CD4-positive, alpha-beta T cell treated with Interleukin-15 for 1 hour (primary cell): ENCODE data around the gene PCBP4.
A peak's percentile ranks its signal among the peaks of the same experiment; 100 is the strongest.

Source experiments
- DNase-seq: peaks from one replicate; pipeline ENCODE4 v3.0.0-alpha.2; 2020

The PCBP4 gene

GRCh38 chr3:51970606-51971300 lies 3.5 kb upstream of the PCBP4 start:
- DNase-seq: no peak

GRCh38 chr3:51969841-51970240 lies 2.6 kb upstream of the PCBP4 start:
- DNase-seq: no peak

DNA sequence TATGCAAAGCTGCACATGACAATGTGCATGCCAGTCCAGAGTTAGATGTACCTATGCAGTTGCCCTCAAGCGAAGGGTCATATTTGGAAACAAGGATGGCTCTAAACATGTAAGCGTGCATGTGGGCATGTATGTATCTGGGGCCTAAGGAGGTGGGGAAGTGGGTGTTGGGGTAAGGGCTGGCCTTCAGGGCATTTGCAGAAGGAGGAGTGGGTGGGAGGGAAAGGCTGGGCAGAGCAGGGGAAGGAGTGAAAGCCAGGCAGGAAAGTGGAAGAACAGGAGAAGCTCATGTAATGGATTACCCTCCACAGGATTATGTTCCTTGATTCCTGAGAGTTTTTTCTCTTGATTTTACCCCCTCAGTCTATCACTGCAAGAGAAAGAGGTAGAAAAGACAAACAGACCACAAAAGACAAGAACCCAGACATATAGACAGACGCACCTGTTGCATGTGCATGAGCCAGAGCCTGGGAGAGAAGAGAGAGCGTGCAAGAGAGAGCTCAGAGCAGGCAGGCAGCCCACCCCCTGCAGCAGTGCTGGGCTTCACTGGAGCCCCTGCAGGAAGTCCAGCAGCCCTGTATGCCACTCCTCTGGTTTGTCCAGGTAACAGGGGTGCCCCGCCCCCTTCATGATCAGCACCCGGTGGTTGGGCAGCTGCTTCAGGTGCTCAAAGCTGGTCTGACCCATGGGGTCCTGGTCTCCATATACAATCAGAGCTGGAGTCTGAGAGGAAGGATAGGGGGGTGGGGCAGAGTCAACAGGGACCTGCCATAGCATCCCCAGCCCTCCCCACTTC lies 1.8 kb upstream of the PCBP4 start:
- no peak for DNase-seq

- DNase-seq: no peak
Observed at GRCh38 chr3:51968170-51968775, 1.0 kb upstream of the PCBP4 start.

DNA sequence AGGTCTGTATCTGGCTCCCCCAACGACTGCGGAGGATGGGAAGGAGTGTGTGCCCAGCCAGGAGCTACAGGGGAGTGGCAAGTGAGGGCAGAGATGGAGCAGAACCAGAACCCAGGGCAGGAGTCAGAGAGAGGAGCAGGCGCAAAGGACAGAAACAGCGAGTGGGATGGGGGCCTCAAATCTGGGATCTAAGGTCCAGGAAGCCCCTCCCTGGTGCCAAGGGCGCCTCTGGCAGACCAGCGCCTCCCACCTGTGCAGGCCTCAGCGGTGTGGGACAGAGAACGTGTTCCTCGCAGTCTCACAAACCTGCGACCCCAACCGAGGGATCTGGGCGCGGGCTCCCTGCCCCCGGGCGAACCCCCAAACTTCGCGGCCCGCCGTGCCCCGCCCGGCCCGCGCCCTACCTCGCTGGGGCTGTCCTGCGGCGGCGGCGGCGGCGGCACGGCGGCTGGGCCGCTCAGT lies 301 bp downstream of the PCBP4 start:
- DNase-seq: no peak

DNA sequence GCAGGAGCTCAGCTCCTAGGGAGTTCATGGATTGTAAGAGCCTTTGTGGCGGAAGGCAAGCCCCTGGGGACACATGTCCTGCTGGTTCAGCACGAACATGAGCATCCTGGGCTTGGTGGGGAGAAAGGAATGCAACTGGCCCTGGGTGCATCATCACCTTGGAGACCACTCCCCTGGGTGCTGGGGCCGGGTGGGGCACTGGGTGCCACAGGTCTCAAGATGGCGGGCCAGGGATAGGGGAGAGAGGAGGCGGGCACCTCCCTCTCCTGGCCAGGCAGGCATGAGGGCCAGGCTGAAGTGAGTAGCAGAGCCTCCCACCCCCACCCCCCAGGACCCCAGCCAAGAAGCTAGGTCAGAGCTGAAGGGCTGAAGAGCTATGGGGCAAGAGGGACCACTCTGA lies 768 bp downstream of the PCBP4 start:
- no peak for DNase-seq

DNA sequence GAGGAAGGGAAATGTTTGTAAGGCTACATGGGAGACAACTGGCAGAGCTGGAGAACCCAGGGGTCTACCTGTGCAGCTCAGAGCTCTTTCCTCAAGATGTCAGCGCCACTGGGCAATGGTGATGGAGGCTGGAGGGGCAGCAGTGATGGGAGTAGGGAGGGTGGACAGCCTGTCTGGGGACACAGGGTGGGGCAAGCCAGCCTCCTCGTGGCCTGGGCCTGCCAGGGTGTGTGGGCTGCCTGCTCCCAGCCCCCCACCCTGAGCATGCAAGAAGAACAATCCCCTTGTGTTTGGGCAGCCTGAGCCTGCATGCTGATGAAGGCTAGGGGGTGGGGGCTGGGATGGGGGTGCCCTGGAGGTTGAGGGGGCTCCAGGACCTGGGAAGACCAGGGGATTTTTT lies 1.2 kb downstream of the PCBP4 start:
- DNase-seq: no peak

GRCh38 chr3:51964521-51964920 lies 2.7 kb downstream of the PCBP4 start:
- no peak for DNase-seq

DNA sequence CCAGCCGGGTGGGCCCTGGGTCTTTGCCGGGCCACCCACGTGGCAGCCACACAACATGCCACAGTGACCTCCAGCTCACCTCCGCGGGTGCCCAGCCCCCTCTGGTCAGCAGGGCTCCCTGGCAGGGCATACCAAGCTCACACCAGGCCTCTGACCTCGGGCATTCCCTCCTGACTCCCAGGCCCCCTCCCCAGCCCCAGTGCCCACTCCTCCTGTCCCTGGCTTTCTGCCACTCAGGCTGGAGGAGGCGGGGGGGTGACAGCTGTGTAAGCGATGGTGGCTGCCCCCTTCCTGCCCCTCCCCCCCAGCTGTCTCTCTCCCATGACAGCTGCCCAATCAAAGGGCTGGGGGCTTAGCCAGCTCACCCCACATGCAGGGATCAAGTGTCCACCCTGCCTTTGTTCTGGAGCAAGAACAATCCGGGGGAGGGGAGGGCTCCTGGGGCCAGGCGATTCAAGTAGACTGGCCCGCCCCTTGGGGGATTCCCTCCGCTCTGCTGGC lies 3.3 kb downstream of the PCBP4 start:
- no peak for DNase-seq

DNA sequence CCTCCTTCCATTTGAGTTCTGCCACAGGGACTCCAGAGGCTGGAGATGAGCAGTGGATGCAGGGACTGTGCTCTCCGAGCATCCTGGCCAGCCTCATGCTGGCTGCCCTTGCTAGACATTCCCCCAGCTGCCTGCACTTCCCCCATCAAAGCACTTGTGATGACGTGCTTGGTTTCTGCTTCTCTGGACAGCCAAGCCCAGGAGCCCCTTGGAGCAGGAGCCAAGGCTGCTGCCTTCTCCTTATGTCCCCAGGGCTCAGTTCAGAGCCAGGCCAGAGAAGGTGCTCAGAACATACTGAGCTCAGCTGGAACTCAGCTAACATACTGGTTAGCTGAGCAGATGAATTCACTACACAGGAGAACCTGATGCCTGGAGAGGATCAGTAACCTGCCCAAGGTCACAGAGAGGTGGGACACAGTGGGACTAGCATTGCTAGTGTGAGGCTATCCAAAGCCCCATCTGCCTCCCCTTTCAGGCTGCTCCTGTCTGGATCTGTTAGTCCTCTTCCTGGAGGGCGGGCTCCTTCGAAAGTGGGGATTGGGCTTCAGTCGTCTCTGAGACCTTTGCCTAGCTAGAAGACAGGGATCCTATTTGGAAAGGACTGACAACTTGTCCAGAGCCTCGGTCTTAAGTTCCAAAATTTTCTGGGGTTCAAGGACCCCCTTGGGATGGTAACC lies 4.3 kb downstream of the PCBP4 start:
- no peak for DNase-seq

DNA sequence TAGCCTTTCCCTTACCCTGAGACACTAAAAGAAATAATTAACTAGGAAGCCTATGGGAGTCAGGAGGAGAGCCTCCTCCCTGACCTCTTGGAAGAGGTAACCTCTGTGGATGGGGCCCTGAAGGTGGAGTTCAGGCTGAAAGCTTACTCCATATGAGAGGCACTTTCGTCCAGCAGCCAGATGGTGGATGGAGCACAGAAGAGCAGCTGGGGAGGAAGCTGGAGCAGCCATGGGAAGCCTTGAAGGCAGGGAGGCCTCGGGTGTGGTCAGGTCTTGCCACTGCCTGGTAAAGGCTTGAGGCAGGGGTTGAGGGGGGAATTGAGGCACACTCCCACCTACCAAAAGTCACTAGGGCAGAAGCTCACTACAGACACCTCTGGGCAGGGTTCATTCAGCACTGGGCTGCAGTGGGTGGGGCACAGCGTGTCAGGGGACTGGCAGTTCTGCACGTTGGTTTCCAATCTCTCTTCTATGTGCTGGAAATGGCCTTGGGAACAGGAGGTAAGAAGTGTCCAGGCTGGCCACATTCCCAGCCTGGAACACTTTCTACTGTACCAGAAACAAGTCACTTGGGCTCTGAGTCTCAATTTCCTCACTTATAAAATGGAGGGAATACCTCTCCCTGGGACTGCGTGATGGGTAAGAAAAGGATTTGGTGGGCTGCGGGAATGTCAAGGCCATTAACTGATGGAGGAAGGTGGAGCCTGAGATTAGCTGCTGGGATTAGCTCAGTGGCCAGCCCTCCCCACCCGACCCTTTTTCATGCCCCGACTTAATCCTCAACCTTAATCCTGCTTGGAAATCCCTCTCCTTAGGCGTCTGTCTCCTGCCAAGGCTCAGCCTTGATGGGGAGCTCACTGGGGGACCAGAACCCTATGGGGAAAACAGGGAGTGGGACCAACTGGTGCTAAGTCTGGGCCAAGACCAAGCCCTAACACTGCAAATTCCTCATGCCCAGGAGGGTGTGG lies 5.4 kb downstream of the PCBP4 start:
- DNase-seq: no peak

GRCh38 chr3:51961011-51961410 lies 6.2 kb downstream of the PCBP4 start:
- no peak for DNase-seq

- DNase-seq: no peak
Observed at GRCh38 chr3:51960386-51960785, 6.9 kb downstream of the PCBP4 start.

- no peak for DNase-seq
Observed at GRCh38 chr3:51959651-51960050, 7.6 kb downstream of the PCBP4 start.

DNA sequence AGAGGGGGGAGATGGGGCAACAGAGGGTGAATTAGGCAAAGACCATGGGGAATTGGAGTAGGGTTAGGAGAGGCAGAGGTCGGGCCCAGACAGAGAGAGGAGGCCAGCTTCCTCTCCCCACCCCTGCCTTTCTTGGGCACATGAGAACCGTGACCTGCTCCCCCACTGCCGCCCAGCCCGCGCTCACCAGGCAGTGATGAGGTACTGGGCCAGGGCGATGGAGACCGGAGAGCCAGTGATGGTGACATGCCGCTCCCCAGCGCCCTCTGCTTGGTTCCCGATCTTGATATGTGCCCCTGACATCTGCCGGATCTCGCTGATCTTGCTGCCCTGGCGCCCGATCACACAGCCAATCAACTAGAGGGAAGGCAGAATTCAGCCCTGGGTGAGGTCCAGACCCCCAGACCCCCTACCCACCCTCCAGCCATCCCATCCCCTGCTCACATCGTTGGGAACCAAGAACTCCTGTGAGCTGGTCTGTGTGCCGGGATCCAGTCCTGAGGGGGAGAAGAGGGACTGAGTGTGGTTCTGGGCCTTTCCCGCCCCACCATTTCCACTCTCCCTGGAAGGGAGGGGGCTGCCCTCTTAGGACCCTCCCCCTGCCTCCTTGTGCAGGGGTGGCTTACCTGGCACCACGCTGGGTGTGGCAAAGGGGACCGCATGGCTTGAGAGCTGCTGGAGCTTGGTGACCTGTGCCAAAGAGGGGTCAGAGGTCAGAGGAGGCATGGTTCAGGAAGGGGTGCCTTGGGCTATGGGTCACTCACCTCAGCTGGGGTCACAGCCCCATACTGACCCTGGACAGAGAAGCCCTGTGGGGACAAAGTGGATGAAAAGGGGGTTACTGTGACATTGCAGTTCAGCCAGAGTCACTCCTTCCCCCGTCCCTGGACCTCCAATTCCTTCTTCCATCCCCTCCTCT lies 8.4 kb downstream of the PCBP4 start:
- DNase-seq: no peak

DNA sequence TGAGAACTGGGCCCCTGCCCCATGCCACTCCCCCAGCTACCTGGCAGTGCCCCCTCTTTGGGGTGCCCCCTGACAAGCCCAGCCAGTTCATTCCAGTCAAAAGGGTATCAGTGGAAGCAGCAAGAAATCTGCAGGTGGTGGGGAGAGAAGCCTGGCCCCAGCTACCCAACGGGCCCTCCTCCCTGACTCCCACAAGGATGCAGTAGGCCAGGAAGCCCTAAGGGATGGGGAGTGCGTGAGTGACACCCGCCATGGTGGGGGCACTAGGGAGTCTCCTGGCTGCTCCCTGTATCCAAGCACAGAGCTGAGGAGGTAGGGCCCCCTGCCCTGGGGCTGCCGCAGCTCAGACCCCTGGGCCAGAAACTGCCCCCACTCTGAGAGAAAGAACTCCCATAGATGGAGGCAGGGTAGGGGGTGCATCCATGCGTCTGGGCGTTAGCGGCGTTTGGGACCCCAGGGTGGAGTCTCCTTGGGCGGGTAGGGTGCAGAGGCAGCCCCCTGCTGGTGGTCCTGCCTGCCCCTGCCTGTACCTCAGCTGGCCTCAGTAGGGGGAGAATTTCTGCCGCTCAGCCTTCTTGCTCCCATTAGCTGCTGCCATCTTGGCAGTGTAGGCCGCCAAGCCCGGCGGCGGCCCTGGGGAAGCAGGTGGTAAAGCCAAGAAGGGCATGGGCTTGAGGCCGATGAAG lies 9.6 kb downstream of the PCBP4 start:
- DNase-seq: no peak

DNA sequence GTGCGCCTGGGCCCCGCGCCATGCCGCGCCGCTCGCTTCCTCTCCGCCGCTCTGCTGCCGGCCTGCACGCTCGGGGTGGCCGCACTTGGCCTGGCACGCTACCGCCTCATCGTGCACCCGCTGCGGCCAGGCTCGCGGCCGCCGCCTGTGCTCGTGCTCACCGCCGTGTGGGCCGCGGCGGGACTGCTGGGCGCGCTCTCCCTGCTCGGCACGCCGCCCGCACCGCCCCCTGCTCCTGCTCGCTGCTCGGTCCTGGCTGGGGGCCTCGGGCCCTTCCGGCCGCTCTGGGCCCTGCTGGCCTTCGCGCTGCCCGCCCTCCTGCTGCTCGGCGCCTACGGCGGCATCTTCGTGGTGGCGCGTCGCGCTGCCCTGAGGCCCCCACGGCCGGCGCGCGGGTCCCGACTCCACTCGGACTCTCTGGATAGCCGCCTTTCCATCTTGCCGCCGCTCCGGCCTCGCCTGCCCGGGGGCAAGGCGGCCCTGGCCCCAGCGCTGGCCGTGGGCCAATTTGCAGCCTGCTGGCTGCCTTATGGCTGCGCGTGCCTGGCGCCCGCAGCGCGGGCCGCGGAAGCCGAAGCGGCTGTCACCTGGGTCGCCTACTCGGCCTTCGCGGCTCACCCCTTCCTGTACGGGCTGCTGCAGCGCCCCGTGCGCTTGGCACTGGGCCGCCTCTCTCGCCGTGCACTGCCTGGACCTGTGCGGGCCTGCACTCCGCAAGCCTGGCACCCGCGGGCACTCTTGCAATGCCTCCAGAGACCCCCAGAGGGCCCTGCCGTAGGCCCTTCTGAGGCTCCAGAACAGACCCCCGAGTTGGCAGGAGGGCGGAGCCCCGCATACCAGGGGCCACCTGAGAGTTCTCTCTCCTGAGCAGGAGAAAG lies 11.1 kb downstream of the PCBP4 start:
- DNase-seq: peak; percentile 42

GRCh38 chr3:51955175-51955892 lies 11.9 kb downstream of the PCBP4 start, which contains the start of gene GPR62:
Gene GPR62 (plus strand): TSS chr3:51955381. CDS start chr3:51955653, 272 bp downstream.
- no peak for DNase-seq
